NCI-H2107 treated with DMSO at 0.1 percent for 48 hours (cell line): Measurements from ENCODE around the gene DENR.
"Not testable (repeated sequence)": the region's sequence is repeated elsewhere in the genome, so short reads cannot be mapped to it uniquely, and the experiment has no call there.

Experiments
- DNase-seq: peaks from one replicate; lab custom pipeline; 2025; ENCODE audit not compliant: unreplicated experiment; lab: John Stamatoyannopoulos, UW

The DENR gene, protein sequence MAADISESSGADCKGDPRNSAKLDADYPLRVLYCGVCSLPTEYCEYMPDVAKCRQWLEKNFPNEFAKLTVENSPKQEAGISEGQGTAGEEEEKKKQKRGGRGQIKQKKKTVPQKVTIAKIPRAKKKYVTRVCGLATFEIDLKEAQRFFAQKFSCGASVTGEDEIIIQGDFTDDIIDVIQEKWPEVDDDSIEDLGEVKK

DNA sequence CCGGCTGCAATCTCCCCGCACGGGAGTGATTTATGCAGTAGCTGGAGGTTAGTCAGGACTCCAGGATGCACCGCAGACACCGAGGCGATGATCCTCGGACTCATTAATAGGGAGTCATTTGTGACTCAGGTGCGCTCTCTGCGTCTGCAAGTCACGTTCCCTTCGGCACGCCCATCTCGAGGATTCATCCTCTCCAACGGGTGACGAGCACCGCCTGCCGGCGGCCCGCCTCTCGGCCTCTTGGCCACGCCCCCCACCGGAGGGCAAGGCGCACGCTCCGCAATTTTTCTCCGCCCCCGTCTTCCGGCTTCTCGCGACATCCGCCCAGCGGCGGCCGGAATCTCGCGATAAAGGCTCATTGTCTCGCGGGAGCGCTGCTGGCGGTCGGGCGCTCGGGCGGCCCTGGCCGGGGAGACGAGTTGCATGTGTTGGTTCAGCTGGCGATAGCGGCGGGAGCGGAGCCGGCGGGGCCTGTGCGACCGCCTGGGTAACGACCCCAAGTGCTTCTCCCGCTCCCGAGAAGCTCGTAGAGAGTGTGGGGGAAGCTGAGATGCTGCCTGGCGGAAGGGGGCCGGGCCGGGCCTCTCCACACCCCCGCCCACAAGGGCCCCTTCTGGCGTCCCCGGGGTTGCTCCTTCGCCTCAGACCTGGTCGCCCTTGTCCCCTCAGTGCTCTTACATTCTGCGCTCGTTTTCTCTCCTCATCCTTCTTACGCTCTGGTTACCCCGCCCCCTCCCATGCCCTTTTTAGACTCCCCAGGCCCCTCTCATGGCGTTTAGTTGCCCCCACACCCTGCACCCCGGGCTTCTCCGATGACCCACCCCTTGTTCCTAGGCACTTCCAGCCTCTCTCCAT, at the start of gene DENR:
DENR (plus strand) TSS at position 361 of the 855 bp plus-strand sequence. CDS start 878 bp downstream, outside the sequence.
- peak; percentile 95 for DNase-seq

DNA sequence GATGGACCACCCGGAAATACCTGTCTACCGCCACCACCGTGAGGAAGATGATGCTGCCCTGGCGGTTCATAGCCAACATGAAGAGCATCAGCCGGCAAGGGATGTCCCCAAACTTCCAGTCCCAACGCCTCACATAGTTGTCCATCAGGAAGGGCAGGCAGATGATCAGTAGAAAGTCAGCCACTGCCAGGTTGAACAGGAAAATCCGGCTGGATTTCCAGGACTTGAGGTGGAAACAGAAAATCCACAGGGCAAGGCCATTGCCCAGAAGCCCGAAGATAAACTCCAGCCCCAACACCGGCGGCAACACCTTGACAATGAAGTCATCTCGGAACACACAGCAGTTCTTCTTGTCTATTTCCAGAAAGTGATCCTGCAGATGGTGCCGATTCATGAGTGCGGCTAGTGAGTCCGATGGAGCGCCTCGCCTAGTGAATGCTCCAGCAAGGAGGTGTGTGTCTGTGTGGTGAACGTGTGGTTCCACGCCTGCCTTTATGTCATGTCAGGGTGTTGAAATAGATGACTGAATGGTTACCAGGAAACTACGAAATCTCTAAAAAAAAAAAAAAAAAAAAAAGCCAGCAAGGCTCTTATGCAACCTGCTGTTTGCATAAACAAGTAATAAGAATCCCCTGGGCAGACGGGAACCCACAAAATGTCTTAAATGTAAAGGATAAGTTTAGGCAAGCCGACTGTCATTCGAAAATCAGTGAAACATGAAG, 49.6 kb upstream of the DENR start, which contains the start of gene HCAR2:
HCAR2 (minus strand) TSS at position 468 of the 722 bp plus-strand sequence; CDS start at position 394, 74 bp downstream.
- peak; percentile 24 for DNase-seq

DNA sequence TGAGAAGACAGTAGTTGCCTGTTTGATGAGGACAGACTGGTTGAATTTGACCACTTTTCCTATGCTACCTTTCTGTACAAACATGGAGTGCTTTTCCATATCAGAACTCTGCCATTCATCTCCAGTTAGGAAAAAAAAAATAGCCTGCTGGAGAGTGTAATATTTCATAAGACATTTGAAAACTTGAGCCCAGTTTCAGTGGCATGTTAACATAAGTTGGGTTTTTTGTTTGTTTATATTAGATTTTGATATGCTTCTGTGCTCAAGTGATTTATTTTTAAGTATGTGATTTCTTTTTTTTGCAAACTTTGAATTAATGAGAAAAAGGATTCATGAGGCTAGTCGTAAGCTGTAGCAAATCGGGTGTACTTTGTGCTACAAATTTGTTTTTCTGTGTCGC, 48.8 kb upstream of the DENR start:
- DNase-seq: not testable (repeated sequence)

DNA sequence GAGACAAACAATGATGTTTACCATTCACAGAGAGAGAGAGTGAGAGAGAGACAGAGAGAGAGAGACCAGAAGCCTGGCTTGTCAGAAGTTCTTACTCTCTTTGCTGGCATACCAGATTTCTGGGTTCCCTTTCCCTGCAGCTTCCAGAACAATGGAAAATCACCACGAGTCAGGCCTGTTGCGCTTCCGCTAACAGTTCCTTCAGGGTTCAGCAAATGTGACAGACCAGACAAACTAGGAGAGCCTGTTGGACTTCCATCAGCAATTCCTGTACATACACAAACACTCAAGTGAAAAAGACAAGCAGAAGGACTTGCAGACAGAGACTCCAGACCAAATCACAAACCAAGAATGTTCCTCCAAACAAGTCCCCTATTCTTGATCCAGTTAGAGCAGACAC, 43.3 kb upstream of the DENR start:
- DNase-seq: not testable (repeated sequence)

DNA sequence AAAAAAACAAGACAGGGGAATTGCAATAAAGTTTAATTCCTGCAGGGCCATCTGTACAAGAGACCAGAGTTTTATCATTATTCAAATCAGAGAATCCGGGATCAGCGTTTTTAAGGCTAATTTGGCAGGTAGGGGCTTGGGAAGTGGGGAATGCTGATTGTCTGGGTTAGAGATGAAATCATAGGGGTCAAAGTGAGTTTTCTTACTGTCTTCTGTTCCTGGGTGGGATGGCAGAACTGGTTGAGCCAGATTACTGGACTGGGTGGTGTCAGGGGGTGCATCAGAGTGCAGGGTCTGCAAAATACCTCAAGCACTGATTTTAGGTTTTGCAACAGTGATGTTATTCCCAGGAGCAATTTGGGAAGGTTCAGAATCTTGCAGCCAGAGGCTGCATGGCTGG, 42.3 kb upstream of the DENR start:
- not testable (repeated sequence) for DNase-seq

DNA sequence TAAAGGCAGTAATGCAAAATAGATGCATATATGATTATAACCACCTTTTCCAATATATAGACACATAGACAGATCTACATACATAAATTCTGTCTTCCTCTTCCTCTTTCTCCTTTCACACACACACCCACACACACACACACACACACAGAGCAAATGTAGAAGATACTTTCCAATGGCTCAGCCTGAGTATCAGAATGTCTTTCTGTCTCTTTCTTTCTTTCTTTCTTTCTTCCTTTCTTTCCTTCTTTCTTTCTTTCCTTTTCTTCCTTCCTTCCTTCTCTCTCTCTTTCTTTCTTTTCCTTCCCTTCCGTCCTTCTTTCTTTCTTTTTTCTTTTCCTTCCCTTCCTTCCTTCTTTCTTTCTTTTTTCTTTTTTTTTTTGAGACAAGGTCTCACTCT, 41.4 kb upstream of the DENR start:
- DNase-seq: not testable (repeated sequence)

DNA sequence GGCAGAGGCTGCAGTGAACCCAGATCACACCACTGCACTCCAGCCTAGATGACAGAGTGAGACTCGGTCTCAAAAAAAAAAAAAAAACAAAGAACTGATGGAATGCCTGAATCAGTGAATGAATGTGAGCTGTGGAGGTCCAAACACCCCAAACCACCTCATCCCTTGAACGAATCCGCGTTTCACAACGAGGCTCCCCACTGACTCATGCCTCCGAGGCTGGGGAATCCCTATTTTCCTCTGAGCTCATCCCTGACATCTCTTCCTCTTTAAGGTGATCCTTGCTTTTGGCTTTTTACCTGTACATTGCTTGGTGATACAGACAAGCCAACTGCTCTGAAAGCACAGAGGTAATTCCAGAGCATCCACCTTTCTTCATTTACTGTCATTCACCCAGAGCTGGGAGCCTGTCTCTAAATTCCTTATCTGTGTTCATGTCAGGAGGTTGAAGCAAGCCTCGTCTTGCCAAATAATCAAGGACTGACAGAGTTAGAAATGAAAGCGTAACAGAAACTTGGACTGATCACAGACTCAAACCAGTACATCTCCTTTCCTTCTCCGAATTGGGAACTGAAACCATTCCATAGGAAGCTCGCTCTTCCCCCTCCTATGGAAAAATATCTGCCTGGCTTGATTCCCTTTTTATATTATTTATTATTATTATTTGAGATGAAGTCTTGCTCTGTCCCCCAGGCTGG, 39.0 kb upstream of the DENR start:
- not testable (repeated sequence) for DNase-seq

DNA sequence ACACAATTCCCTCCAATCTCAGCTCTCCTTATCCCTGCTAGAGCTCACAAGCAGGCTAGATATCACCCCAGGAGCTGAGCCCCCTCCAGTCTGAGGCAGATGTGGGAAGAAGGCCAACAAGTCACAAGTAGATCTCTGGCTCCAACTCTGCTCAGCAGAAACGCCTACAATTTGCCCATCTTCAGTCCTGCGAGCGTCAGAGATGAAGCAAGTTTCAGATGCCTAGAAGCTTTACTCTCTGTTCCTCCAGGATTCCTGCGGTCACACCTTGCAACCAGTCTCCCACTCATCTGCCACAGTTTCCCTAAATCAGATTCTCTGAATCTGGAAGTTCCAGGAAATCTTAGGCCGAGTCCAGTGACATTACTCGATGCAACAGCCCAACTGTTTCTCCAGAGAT, 37.4 kb upstream of the DENR start:
- DNase-seq: not testable (repeated sequence)

DNA sequence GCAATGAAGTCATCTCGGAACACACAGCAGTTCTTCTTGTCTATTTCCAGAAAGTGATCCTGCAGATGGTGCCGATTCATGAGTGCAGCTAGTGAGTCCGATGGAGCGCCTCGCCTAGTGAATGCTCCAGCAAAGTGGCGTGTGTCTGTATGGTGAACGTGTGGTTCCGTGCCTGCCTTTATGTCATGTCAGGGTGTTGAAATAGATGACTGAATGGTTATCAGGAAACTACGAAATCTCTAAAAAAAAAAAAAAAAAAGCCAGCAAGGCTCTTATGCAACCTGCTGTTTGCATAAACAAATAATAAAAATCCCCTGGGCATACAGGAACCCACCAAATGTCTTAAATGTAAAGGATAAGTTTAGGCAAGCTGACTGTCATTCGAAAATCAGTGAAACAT, 36.0 kb upstream of the DENR start, which contains the start of gene HCAR3:
HCAR3 (minus strand) TSS at position 154 of the 400 bp plus-strand sequence; CDS start at position 80, 74 bp downstream.
- not testable (repeated sequence) for DNase-seq

DNA sequence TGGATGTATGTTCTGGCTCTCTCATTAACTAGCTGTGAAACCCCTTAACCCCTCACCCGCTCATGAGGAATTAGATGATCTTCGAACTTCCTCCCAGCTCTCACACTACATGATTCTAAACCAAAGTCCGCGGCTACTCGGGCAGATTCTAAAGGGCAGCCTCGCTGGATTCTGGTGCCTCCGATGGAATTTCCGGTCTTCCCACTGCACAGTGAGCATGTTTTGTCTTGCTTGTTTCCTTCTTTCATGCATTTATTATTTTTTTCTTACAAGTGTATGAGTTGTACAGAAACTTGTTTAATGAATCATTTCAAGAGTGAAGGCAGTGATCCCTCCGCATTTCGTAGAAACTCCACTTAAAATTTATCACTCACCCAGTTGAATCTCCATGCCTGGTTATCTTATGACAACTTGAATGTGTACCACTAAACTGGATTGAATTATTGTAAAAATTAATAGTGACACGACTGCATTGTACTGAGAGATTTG, 31.5 kb upstream of the DENR start:
- DNase-seq: no peak

DNA sequence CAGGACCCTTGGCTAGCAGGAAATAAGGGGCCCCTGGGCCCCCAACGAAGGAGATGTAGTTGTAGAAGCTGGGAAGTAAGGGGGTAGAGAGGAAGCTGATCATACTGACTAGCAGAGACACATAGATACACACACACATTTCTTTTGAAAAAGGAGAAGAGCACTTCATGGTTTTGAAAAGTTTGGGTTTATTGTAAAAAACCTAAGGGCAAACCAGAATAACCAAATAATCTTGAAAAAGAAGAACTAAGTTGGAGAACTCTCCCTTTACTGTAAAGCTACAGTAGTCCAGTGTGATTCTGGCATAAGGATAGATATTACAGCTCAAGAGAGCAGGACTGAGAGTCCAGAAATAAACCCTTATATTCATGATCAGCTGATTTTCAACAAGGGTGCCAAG, 30.2 kb upstream of the DENR start:
- DNase-seq: no peak

DNA sequence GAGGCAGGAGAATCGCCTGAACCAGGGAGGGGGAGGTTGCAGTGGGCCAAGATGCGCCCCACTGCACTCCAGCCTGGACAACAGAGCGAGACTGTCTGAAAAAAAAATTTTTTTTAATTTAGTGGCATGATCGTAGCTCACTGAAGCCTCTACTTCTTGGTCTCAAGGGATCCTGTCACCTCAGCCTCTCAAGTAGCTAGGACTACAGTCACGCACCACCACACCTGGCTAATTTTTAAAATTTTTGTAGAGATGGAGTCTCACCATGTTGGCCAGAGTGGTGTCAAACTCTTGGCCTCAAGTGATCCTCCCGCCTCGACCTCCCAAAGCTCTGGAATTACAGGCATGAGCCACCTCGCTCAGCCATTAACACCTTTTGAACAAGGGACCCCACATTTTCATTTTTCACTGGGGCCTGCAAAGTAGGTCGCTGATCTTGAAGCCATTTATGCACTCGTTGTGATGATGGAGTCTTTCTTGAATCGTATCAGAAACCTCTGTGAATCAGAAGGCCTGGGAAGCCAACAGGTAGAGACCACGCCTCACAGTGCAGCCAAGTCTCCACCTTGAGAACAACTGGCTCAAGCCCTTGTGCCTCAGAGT, 27.9 kb upstream of the DENR start:
- no peak for DNase-seq

DNA sequence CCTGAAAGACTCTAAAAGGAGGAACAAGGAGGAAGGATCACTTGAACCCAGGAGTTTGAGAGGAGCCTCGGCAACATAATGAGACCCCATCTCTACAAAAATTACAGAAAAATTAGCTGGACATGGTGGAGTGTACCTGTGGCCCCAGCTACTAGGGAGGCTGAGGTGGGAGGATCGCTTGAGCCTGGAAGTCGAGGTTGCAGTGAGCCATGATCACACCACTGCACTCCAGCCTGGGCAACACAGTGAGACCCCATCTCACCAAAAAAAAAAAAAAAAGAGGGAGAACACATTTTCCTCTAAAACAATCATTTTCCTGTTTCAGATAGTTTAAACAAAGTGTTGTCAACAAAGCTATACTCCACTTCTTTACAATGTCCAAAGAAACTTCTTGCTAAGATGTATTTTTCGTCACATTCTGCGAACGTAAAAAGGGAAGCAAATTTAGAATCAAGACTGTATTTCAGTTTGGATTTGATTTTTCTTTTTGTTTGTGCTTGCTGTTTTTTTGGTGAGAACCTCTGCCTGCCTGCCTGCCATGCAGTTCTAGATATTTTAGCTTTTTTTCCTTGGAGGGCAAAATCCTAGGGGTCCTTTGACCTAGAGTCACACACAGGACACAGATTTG, 27.1 kb upstream of the DENR start:
- DNase-seq: no peak

DNA sequence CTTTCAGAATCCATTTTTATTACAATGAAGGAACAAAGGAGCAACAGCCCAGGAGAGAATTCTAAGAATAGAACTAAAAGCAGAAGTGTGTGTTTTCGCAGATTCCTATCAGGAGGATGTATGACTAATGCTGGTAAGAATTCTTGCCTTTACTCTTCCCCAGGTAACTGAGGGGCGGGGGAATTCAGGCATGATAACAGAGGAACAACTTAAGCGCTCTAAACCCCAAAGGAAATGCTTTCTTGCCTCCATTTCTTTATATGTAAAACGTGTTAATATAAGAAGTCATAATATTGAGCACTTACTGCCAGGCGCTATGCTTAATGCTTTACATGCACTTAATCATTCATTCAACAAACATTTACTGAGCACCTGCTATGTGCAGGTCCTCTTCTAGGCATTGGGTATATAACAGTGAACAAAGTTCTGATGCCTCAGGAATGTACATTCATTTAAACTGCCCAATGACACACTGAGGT, 26.5 kb upstream of the DENR start:
- no peak for DNase-seq

DNA sequence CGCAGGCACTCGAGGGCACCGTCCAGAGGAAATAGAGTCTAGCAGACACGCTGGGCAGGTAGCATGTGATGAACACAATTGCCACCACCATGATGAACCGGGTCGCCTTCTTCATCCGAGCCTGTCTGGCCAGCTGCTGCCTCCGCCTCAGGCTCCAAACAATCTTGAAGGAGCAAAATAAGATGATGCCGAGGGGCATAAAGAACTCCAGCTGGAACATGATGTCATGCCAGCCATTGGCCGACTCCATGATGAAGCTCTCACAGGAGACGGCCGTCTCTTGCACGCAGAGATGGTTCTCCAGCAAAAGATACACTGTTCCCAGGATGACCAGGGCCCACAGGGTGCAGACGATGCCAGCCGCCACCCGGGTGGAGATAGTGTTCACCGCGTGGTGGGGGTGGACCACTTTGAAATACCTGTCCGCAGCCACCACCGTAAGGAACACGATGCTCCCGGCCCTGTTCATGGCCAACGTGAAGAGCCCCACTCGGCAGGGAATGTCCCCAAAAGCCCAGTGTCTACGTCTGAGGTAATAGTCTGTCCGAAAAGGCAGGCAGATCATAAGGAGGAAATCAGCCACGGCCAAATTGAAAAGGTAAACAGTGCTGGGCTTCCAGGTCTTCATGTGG, 22.9 kb upstream of the DENR start:
- no peak for DNase-seq

DNA sequence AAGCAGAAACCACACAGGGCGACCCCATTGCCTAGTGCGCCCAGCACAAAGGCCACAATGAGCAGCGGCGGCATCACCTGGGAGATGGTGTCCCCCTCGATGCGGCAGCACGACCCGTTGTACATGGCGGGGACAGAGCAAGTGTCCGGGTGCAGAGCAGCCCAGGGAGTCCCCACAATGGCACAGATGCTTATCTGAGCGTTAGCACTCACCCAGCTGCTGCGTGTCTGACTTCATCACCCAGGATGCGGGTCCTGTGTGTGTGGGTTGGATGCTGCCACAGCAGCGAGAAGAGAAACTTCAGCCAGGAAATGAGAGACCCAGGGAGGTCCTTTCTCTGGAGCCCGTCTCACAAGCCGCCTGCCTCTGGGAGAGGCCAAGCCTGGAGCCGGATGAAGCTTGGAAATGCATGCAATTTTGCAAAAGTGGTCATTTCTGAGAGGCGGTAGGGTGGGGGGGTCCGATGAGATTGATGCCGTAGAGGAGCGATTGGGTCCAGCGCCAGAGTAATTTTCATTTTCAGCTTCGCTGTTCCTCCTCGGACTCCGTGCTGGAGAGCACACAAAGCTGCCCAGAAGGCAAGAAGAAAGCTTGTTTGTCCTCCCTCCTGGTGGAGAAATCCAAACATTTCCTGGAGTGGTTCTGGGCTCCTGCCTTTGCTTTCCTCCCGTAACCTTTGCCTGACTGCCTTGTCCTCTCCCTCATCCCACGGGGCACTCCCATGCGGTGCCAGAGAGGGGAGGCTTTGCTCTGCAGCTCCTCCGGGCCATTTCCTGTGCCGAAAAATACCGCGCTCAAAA, 22.2 kb upstream of the DENR start, which contains the start of gene HCAR1:
HCAR1 (minus strand) TSS at position 630 of the 800 bp plus-strand sequence; CDS start at position 125, 505 bp downstream.
- peak; percentile 13 for DNase-seq

DNA sequence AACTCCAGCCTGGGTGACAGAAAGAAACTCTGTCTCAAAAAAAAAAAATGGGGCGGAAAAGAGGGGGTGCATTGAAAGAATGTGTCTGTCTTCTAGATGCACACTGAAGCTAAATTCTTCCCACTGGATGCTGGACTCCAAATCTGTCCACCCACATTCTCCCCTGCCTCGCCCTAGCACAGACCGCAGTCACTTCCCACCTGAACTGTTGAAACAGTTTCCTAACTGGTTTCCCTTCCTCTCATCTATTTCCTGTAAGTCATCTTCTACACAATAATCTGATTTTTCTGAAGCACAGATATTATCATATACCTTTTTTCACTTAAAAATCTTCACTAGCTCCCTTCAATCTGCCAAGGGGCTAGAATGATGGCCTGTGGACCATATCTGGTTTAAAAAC, 20.5 kb upstream of the DENR start:
- no peak for DNase-seq

DNA sequence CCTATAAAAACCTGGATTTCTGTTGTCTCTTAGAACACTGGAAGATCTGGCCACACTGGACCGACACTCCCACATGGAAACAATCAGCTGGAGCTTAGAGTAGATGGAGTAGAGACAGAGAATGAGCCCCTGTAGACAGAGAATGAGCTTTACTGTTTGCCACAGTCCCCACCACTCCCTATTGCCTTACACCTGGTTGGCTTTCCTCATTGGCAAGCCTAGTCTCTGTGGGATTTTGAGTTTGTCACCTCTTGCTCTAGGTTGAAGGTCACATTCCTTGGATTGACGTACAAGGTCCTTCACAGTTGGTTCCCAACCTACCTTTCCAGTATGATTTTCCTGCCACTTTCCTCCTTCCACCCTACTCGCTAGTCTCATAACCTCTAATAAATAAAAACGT, 20.0 kb upstream of the DENR start:
- DNase-seq: no peak
